Cortex of kidney (tissue), 1 donor: Measurements from ENCODE around the gene SLC30A3.

ENCODE experiments used
- DNase-seq: peaks from one replicate; lab custom pipeline; 2025; lab: John Stamatoyannopoulos, UW

The SLC30A3 gene

DNA sequence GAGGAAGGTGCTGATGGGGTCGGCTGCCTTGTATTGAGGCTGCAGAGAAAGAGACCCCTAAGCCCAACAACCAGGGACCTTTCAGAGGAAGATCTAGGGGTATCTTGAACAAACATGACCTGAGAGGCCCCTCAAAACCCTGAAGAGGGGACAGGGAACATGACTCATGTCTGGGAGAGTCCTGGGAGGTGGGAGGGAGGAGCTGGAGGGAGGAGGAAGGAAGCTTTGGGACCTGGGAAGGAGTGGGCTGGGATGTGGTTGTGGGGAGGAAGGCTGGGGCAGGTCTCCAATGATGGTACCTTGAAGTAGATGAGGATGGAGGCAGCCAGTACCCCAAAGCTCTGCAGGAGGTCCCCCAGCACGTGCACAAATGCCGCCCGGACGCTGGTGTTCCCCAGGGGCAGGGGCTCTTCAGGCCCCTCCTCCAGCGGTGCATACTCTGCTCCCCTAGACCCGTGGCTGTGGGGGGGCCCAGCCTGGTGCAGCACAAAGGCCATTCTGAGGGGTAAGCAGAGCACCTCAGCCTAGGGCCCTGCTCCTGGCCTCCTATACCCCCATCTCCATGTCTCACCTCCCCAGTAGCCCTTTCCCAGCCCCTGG, 5.9 kb downstream of the SLC30A3 start:
- DNase-seq, result no peak

GRCh38 chr2:27255660-27256059, 7.2 kb downstream of the SLC30A3 start:
- no peak for DNase-seq

DNA sequence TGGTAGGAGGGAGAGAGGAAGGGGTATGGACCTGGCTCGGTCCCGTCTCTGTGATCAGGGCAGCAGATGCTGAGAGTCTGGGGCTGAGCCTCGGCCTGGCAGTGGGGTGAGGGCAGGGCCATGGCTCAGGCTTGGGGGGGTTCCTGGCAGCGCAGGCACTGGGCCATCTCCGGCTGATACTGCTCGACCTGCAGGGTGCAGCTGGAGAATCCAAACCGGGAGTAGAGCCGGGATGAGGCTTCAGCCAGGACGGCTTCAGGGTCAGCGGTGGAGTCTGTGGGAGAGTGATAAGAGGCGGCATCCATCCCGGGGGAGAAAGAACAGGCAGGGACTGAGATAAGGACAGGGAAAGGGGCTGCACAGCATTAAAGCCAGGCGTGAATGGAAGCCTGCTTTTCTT, 7.7 kb downstream of the SLC30A3 start:
- DNase-seq, result no peak

- no peak for DNase-seq
These were observed 11.1 kb downstream of the SLC30A3 start for GRCh38 chr2:27251766-27252165.

DNA sequence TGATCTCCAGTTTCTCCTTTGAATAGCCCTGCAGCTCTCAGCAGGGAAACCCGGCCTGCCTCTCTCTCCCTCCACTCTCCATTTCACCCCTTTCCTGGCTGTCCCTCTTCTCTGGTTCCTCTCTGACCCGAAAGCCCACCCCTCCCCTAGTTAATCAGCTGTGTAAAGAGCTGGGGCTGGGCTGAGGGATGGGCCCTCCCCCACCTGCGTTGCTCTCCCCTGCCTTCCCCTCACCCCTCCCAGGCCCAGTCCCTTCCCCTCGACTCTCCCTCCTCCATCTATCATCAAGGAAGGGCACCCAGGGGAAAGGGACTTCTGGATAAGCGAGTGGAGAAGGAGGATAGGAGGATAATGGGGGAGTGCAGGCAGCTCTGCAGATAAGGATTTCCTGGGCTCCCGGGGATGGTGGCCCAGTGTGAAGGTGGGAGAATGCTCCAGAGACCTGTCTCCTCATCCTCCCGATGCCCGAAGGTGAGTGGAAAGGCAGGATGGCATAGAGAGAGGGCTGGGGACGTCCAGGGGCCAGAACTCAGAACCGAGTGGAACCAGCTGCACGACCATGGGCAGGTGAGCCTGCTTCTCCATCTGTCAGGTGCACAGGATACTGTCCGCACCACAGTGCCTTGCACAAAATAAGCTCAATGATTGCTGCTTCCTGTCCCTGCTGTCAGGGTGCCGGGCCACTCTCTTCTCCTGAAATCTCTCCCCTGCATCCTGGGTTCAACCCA, 12.0 kb downstream of the SLC30A3 start:
- no peak for DNase-seq

- DNase-seq, result no peak
These were observed 12.8 kb downstream of the SLC30A3 start for GRCh38 chr2:27249891-27250651.

GRCh38 chr2:27249159-27249890, 13.5 kb downstream of the SLC30A3 start:
- DNase-seq, result no peak

DNA sequence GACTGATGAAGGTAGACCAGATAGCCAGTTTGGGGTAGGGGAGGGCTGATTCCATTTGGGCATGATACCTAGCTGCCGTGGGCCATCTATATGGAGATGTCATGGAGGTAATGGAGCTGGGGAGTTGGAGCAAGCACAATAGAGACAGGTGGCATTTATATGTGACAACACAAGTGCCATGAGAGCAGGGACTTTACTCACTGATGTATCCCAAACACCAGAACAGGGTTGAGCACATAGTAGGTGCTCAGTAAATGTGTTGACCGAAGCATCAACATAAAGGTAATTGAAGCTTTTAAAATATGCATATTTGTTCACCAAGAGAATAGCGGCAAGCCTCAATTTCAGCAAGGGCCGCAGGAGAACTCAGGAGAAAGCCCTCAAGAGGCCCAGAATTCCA, 15.0 kb downstream of the SLC30A3 start:
- DNase-seq, result no peak

GRCh38 chr2:27245626-27246025, 17.2 kb downstream of the SLC30A3 start:
- no peak for DNase-seq

DNA sequence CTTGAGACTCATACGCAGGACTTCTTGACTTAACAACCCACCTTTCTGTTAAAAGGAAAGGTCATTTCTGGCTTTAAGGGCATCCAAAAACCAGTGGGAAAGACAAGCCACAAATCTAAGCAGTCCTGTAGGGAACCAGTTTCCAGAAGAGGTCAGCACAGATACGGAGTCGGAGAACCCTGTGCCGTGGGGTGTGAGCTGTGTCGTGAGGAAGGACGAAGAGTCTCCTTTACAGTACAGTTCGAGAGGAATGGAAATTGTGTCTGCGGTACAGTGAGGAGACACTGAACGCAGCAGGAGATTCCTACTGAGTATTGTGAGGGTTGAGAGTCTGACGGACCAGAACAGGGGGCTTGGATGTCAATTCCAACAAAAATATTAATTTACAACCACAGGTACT, 17.7 kb downstream of the SLC30A3 start:
- no peak for DNase-seq

DNA sequence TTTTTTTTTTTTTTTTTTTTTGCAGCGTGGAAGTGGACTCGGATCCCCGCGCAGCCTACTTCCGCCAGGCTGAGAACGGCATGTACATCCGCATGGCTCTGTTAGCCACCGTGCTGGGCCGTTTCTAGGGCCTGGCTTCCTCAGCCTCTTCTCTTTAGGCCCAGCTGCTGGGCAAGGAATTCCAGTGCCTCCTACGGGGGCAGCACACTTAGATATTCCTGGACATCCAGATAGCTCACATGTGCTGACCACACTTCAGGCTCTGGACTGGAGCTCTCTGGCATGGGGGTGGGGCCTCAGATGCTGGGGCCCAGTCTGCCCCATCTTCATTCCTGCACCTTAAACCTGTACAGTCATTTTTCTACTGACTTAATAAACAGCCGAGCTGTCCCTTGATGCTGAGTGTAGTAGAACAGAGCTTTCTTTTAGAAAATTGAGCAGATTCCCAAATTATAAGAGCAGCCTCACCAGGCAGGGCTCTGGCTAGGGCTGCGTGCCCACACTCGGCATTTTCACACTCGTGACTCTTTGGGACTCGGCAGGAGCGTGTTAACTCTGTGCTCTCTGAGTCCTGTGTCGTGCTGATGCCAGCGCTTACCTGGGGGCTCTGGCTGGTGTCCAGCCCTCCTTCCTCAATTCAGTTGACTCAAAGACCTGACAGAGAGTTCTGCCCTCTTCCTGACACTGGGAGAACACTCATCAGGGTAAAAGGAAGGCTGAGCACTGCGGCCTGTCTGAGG, 19.3 kb downstream of the SLC30A3 start:
- DNase-seq, result no peak

GRCh38 chr2:27242614-27242951, 20.3 kb downstream of the SLC30A3 start:
- DNase-seq, result no peak

- no peak for DNase-seq
These were observed 20.9 kb downstream of the SLC30A3 start for GRCh38 chr2:27241761-27242613.

DNA sequence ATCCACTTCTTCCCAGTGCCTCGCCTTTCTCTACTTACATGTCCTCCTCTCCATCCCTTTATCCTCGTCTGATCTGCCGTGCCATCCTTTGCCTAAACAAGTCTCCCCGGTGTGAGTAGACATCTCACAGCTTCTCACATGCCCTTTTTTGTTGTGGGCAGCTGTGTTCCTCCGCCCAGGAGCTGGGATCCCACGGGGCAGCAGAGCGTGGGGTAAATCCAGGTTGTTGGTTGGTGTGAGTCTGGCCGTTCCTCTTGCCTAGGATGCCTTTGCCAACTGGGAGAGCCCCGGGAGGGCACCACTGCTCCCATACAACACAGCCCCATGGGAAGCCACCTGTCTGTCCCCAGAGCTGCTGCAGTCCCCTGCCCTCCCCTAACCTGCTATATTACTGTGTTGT, 22.4 kb downstream of the SLC30A3 start:
- DNase-seq, result no peak

DNA sequence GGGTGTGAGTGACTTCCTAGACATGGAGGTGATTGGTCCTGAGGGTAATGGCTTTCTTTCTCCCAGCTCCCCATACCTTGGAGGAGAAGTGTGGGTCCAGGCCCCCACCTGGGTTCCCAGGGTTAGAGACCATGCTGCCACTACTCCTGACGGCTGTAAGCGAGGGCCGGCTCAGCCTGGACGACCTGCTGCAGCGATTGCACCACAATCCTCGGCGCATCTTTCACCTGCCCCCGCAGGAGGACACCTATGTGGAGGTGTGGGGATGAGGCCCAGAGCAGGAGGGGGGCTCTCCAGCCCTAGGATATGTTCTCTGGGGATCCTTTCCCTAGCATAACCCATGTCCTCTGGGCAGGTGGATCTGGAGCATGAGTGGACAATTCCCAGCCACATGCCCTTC, 23.9 kb downstream of the SLC30A3 start:
- no peak for DNase-seq

- no peak for DNase-seq
These were observed 25.4 kb downstream of the SLC30A3 start for GRCh38 chr2:27237341-27237945.

- DNase-seq, result no peak
These were observed 26.2 kb downstream of the SLC30A3 start for GRCh38 chr2:27236626-27237025.

GRCh38 chr2:27236136-27236535, 26.7 kb downstream of the SLC30A3 start:
- DNase-seq, result no peak

DNA sequence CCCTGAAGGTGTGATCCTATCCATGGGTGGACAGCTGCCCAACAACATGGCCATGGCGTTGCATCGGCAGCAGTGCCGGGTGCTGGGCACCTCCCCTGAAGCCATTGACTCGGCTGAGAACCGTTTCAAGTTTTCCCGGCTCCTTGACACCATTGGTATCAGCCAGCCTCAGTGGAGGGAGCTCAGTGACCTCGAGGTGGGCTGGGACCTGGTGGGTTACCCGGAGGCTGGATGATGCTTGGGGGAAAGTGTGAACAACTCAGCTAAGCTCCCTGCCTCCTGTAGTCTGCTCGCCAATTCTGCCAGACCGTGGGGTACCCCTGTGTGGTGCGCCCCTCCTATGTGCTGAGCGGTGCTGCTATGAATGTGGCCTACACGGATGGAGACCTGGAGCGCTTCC, 29.5 kb downstream of the SLC30A3 start:
- DNase-seq, result no peak

DNA sequence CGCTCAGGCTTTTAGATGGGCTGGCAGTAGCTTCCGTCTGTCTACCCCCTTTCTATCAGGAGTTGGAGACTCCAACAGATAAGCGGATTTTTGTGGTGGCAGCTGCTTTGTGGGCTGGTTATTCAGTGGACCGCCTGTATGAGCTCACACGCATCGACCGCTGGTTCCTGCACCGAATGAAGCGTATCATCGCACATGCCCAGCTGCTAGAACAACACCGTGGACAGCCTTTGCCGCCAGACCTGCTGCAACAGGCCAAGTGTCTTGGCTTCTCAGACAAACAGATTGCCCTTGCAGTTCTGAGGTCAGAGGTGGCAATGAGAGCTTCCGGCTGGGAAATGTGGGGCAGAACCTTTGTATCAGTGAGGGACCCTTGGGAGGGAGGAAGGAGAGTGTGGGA, 30.9 kb downstream of the SLC30A3 start:
- DNase-seq, result no peak

GRCh38 chr2:27227501-27227900, 35.3 kb downstream of the SLC30A3 start:
- no peak for DNase-seq
